GM12878 (cell line): ENCODE results near the gene SYT12. TPM values are rescaled to one million over a fixed set of nuclear protein-coding genes. Genes with fewer than 3 reads are reported as not detected.

Experiments
- ATAC-seq: fragments of 200-7000 bp; cut with Tn5 transposase; 3 replicates; pipeline ENCODE4 v1.9.1; 2020; ENCODE audit warnings: mild to moderate bottlenecking, moderate library complexity
- BruUV-seq: library from RNA; stranded (reverse); fragments of 400-500 nt; replicated peaks from 2 replicates; lab custom pipeline; 2021; lab: Mats Ljungman, UMichigan
- CTCF ChIA-PET: fragments of 300-600 bp; sonication (Branson Sonifier 250); formaldehyde crosslinking; extraction: SDS; loops from one replicate; lab custom pipeline; 2021; ENCODE audit warnings: inconsistent platforms; lab: Yijun Ruan, JAX
- POLR2A ChIA-PET: fragments of 350-600 bp; formaldehyde crosslinking; extraction: SDS; loops from one replicate; lab custom pipeline; 2021; ENCODE audit warnings: inconsistent platforms; lab: Charles Lee
- RAD21 ChIA-PET: fragments of 300-600 bp; sonication (Branson Sonifier 250); formaldehyde crosslinking; loops from one replicate; lab custom pipeline; 2023; ENCODE audit warnings: antibody characterized with exemption; ENCODE audit not compliant: unreplicated experiment; lab: Charles Lee
- SMC1A ChIA-PET: fragments of 300-600 bp; sonication (Branson Sonifier 250); formaldehyde crosslinking; loops from one replicate; lab custom pipeline; 2023; ENCODE audit not compliant: unreplicated experiment, uncharacterized antibody; lab: Charles Lee
- DNase-seq: peaks from one replicate; pipeline ENCODE4 v3.0.0-alpha.2; 2011; ENCODE audit warnings: low read depth, low spot score
- FAIRE-seq: peaks from 3 replicates; lab custom pipeline; 2011; peaks lifted over from hg19 to GRCh38; lab: Jason Lieb, UNC
- H2AFZ ChIP-seq: 2 replicates; pipeline ENCODE4 v1.6.0; 2011; ENCODE audit warnings: low read depth, low read length, control low read depth; ENCODE audit not compliant: control insufficient read depth
- H3K27ac ChIP-seq: 2 replicates; pipeline ENCODE4 v1.5.1; 2011; ENCODE audit warnings: control low read depth; ENCODE audit not compliant: control insufficient read depth, insufficient read depth
- H3K27me3 ChIP-seq, 2 experiments: replicated peaks in 1 of 2; 2 replicates each; pipeline versions ENCODE4 v1.6.0 to v1.6.1; 2011; ENCODE audit warnings: low read length in 1 of 2; ENCODE audit not compliant: control insufficient read depth in 2 of 2, insufficient read depth in 2 of 2
- H3K36me3 ChIP-seq, 2 experiments: 2 replicates each; pipeline ENCODE4 v1.5.1; 2011; ENCODE audit warnings: low read length in 1 of 2; ENCODE audit not compliant: control insufficient read depth in 2 of 2, insufficient read depth in 2 of 2
- H3K4me1 ChIP-seq: 2 replicates; pipeline ENCODE4 v1.6.1; 2011; ENCODE audit warnings: mild to moderate bottlenecking, low read length, moderate library complexity, mixed read lengths; ENCODE audit not compliant: control insufficient read depth, insufficient read depth
- H3K4me2 ChIP-seq: 2 replicates; pipeline ENCODE4 v1.6.0; 2011; ENCODE audit warnings: control low read depth; ENCODE audit not compliant: control insufficient read depth, insufficient read depth
- H3K4me3 ChIP-seq: fragments of 200-600 bp; sonication (generic); 2 replicates; pipeline ENCODE4 v1.5.1; 2016
- H3K79me2 ChIP-seq: 2 replicates; pipeline ENCODE4 v1.6.0; 2011; ENCODE audit warnings: low read length; ENCODE audit not compliant: control insufficient read depth, insufficient read depth
- H3K9ac ChIP-seq: 2 replicates; pipeline ENCODE4 v1.8.0; 2011; ENCODE audit warnings: low read length, control low read depth, mixed read lengths; ENCODE audit not compliant: control insufficient read depth, insufficient read depth
- H3K9me3 ChIP-seq: replicated peaks from 3 replicates; pipeline ENCODE4 v1.5.1; 2011; ENCODE audit warnings: mild to moderate bottlenecking, low read length; ENCODE audit not compliant: control insufficient read depth, insufficient read depth
- H4K20me1 ChIP-seq: 2 replicates; pipeline ENCODE4 v1.6.0; 2011; ENCODE audit not compliant: control insufficient read depth, insufficient read depth
- BHLHE40 ChIP-seq, 2 experiments: fragments of 450-650 bp in 1 of 2; IDR thresholded peaks; 2 replicates each; pipeline ENCODE4 v1.6.1; 2011 to 2017; ENCODE audit warnings: low read depth in 2 of 2, borderline replicate concordance in 1 of 2, improper control_type of control experiment in 1 of 2, low read length in 1 of 2, mild to moderate bottlenecking in 1 of 2
- EZH2 ChIP-seq: IDR thresholded peaks from 2 replicates; pipeline ENCODE4 v1.6.1; 2012; ENCODE audit warnings: low read depth, mild to moderate bottlenecking, control low read depth, inconsistent platforms, low read length, borderline replicate concordance; ENCODE audit not compliant: control insufficient read depth
- FOXK2 ChIP-seq: fragments of 450-650 bp; IDR thresholded peaks from 2 replicates; pipeline ENCODE4 v1.6.1; 2017; ENCODE audit warnings: mild to moderate bottlenecking, moderate library complexity
- KLF5 ChIP-seq: fragments of 450-650 bp; IDR thresholded peaks from 2 replicates; pipeline ENCODE4 v1.6.1; 2014; ENCODE audit warnings: mild to moderate bottlenecking; ENCODE audit not compliant: partially characterized antibody
- LARP7 ChIP-seq: fragments of 450-650 bp; IDR thresholded peaks from 2 replicates; pipeline ENCODE4 v1.6.1; 2017; ENCODE audit warnings: mild to moderate bottlenecking
- POLR2AphosphoS5 ChIP-seq: IDR thresholded peaks from 2 replicates; pipeline ENCODE4 v1.6.1; 2011; ENCODE audit warnings: mild to moderate bottlenecking, low read length, inconsistent platforms
- POU2F2 ChIP-seq: IDR thresholded peaks from 3 replicates; pipeline ENCODE4 v1.6.1; 2011; ENCODE audit warnings: low read depth, mild to moderate bottlenecking, low read length, borderline replicate concordance
- SREBF2 ChIP-seq: IDR thresholded peaks from 2 replicates; pipeline ENCODE4 v1.6.1; 2012; ENCODE audit warnings: mild to moderate bottlenecking, low read length
- ZBTB40 ChIP-seq: fragments of 450-650 bp; IDR thresholded peaks from 2 replicates; pipeline ENCODE4 v1.6.1; 2016; ENCODE audit warnings: mild to moderate bottlenecking, moderate library complexity, borderline replicate concordance
- WGBS: methylation state at CpG from one replicate; pipeline ENCODE4 v1.1.6; 2016; ENCODE audit warnings: low lambda C conversion rate; ENCODE audit not compliant: insufficient replicate concordance, insufficient coverage; ENCODE audit errors: missing lambda C conversion rate; 5-methylcytosine and 5-hydroxymethylcytosine counted together
- in situ Hi-C: fragments of 300-500 bp; cut with MboI; formaldehyde crosslinking; loops from 9 replicates; pipeline ENCODE4 v1.14.3; 2018; ENCODE audit warnings: mixed read lengths
- intact Hi-C: fragments of 100-400 bp; cut with micrococcal nuclease; formaldehyde crosslinking; loops from one replicate; pipeline ENCODE4 v1.14.2; 2022; ENCODE audit not compliant: unreplicated experiment
- polyA plus RNA-seq, 11 experiments: library from polyadenylated mRNA; depleted of rRNA in 4 of 11; unstranded in 6 of 11; stranded (reverse) in 5 of 11; fragments of >200 nt; fragmentation: Nextera tagmentation in 4 of 11; fragmentation: Illumina TruSeq in 1 of 11; extraction: Ambion mirVana in 4 of 11; extraction: Trizol in 1 of 11; gene quantifications; 1 replicate in 1 of 11; 2 replicates in 10 of 11; pipeline versions ENCODE4 v1.2.1 to v1.2.3, GENCODE V29; 2011 to 2016; ENCODE audit warnings: inconsistent platforms in 2 of 11, missing spikeins in 2 of 11, low read depth in 1 of 11
- total RNA-seq, 4 experiments: library from RNA; depleted of rRNA in 3 of 4; stranded (reverse); fragments of >200 nt in 3 of 4; fragmentation: Illumina TruSeq in 1 of 4; extraction: Trizol in 1 of 4; gene quantifications; 2 replicates each; pipeline versions ENCODE4 v1.2.1 to v1.2.3, GENCODE V29; 2013 to 2021
- TF ChIP-seq, protein P1 (sequence below): fragments of 450-650 bp; formaldehyde crosslinking; IDR thresholded peaks from 2 replicates; pipeline ENCODE4 v1.5.0; 2022; ENCODE audit warnings: mild to moderate bottlenecking, missing genetic modification characterization
- TF ChIP-seq, protein P2 (sequence below), 3 experiments: IDR thresholded peaks in 2 of 3; conservative IDR thresholded peaks in 1 of 3; 2 replicates each; pipeline ENCODE4 v1.5.1; 2011; ENCODE audit warnings: low read depth in 3 of 3, low read length in 3 of 3, mild to moderate bottlenecking in 3 of 3, control low read depth in 2 of 3, moderate library complexity in 2 of 3, inconsistent platforms in 1 of 3, mixed read lengths in 1 of 3; ENCODE audit not compliant: control insufficient read depth in 2 of 3, insufficient read depth in 1 of 3; ENCODE audit errors: extremely low read depth in 1 of 3
- TF ChIP-seq, protein P3 (sequence below): IDR thresholded peaks from 2 replicates; pipeline ENCODE4 v1.6.1; 2012; ENCODE audit warnings: low read length, inconsistent platforms

The SYT12 gene
- total and polyA plus RNA-seq, 10 of the 15 experiments (the other 5 are each of a cell fraction or from before 2014, with no cell fraction given), result 0.02 to 2.3 (median 0.84) TPM; not detected in 1

GRCh38 chr11:66987924-66988637, 34.9 kb upstream of the SYT12 start:
- Histone ChIP-seq H3K27ac (no peak overlapping the region), H3K4me2 (no peak overlapping the region), H4K20me1 (no peaks in the 10 kb centered on the region), H3K4me3 (no peak overlapping the region), H3K9ac (no peak overlapping the region), H2AFZ (no peak overlapping the region), H3K27me3 (no peaks in the 10 kb centered on the region), H3K9me3 (no peaks in the 10 kb centered on the region; the same call in 2 of the 3 replicates), H3K4me1 (no peaks in the 10 kb centered on the region), H3K36me3 (no peaks in the 10 kb centered on the region), H3K79me2 (no peaks in the 10 kb centered on the region)
- DNase-seq (no peak), FAIRE-seq (no peak), ATAC-seq (no peak)
- 41% methylated on average over 13 of the region's 13 CpGs for WGBS
- SMC1A ChIA-PET, result no interaction called here
- RAD21 ChIA-PET, result no interaction called here
- BruUV-seq, result no TSS peak
- intact Hi-C loops, result no loop called here
- CTCF ChIA-PET, result no interaction called here
- in situ Hi-C loops, result no loop called here
- POLR2A ChIA-PET, result no interaction called here
- TF ChIP-seq LARP7, result no peak
- TF ChIP-seq KLF5, result no peak
- TF ChIP-seq, protein P1, sequence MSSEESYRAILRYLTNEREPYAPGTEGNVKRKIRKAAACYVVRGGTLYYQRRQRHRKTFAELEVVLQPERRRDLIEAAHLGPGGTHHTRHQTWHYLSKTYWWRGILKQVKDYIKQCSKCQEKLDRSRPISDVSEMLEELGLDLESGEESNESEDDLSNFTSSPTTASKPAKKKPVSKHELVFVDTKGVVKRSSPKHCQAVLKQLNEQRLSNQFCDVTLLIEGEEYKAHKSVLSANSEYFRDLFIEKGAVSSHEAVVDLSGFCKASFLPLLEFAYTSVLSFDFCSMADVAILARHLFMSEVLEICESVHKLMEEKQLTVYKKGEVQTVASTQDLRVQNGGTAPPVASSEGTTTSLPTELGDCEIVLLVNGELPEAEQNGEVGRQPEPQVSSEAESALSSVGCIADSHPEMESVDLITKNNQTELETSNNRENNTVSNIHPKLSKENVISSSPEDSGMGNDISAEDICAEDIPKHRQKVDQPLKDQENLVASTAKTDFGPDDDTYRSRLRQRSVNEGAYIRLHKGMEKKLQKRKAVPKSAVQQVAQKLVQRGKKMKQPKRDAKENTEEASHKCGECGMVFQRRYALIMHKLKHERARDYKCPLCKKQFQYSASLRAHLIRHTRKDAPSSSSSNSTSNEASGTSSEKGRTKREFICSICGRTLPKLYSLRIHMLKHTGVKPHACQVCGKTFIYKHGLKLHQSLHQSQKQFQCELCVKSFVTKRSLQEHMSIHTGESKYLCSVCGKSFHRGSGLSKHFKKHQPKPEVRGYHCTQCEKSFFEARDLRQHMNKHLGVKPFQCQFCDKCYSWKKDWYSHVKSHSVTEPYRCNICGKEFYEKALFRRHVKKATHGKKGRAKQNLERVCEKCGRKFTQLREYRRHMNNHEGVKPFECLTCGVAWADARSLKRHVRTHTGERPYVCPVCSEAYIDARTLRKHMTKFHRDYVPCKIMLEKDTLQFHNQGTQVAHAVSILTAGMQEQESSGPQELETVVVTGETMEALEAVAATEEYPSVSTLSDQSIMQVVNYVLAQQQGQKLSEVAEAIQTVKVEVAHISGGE (CRISPR knock-in tag), result no peak
- TF ChIP-seq BHLHE40 (IDR thresholded peaks at IDR 0.05; ENCODE audit: borderline replicate concordance in 1 of 2, low read depth in 2 of 2, low read length in 1 of 2), result no peak
- no peak for TF ChIP-seq EZH2
- TF ChIP-seq, protein P2, sequence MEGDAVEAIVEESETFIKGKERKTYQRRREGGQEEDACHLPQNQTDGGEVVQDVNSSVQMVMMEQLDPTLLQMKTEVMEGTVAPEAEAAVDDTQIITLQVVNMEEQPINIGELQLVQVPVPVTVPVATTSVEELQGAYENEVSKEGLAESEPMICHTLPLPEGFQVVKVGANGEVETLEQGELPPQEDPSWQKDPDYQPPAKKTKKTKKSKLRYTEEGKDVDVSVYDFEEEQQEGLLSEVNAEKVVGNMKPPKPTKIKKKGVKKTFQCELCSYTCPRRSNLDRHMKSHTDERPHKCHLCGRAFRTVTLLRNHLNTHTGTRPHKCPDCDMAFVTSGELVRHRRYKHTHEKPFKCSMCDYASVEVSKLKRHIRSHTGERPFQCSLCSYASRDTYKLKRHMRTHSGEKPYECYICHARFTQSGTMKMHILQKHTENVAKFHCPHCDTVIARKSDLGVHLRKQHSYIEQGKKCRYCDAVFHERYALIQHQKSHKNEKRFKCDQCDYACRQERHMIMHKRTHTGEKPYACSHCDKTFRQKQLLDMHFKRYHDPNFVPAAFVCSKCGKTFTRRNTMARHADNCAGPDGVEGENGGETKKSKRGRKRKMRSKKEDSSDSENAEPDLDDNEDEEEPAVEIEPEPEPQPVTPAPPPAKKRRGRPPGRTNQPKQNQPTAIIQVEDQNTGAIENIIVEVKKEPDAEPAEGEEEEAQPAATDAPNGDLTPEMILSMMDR (IDR thresholded peaks at IDR 0.05 in 2 of 3, conservative IDR thresholded peaks at IDR 0.05 in 1 of 3; ENCODE audit: control insufficient read depth in 2 of 3, extremely low read depth in 1 of 3, insufficient read depth in 1 of 3, low read depth in 3 of 3, low read length in 3 of 3), result no peak
- TF ChIP-seq, protein P3, sequence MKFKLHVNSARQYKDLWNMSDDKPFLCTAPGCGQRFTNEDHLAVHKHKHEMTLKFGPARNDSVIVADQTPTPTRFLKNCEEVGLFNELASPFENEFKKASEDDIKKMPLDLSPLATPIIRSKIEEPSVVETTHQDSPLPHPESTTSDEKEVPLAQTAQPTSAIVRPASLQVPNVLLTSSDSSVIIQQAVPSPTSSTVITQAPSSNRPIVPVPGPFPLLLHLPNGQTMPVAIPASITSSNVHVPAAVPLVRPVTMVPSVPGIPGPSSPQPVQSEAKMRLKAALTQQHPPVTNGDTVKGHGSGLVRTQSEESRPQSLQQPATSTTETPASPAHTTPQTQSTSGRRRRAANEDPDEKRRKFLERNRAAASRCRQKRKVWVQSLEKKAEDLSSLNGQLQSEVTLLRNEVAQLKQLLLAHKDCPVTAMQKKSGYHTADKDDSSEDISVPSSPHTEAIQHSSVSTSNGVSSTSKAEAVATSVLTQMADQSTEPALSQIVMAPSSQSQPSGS, result no peak
- no peak for TF ChIP-seq SREBF2
- TF ChIP-seq POU2F2, result no peak
- TF ChIP-seq POLR2AphosphoS5, result no peak
- no peak for TF ChIP-seq ZBTB40
- TF ChIP-seq FOXK2, result no peak
